Measurements from ENCODE around the gene RBM33. TPM values are rescaled to one million over a fixed set of nuclear protein-coding genes. Genes with fewer than 3 reads are reported as not detected.
A peak's percentile ranks its signal among the peaks of the same experiment; 100 is the strongest.

The RBM33 gene
- polyA plus RNA-seq, 3 donors = 15.0 to 27.7 (median 22.2) TPM

GRCh38 chr7:155646669-155647068 is 2.2 kb downstream of the RBM33 start:
- H3K4me1 ChIP-seq (ENCODE audit: control insufficient read depth in 1 of 2, insufficient read depth in 2 of 2, low read length in 2 of 2) = peaks cover 15 to 25% of the 10 kb centered on the region in 2 donors
- intact Hi-C loops (cut with micrococcal nuclease) = loop anchor here (5.0 to 10.0 kb wide), 2 partner anchors 52 to 349 kb away; partner anchors contain the start of gene INSIG1 (in 1 of the 2)

GRCh38 chr7:155647302-155647701 is 2.8 kb downstream of the RBM33 start:
- H3K27ac ChIP-seq (ENCODE audit: low read depth in 1 of 2, low read length in 2 of 2) = no peak overlapping the region
- WGBS (ENCODE audit: insufficient coverage) = 100% methylated on average over 2 of the region's 5 CpGs
- H3K4me2 ChIP-seq (replicated peaks; ENCODE audit: extremely low read depth, low read length, poor library complexity, severe bottlenecking) = no peak overlapping the region
- peaks cover 11 to 22% of the 10 kb centered on the region in 2 donors for H3K36me3 ChIP-seq (replicated peaks in 1 of 2; ENCODE audit: control insufficient read depth in 1 of 2, insufficient read depth in 2 of 2, low read length in 2 of 2)
- Mint-ChIP-seq H3K36me3 (peaks cover 30 to 38% of the 10 kb centered on the region in 2 donors), H3K4me1 (peaks cover 42% of the 10 kb centered on the region), H3K4me3 (no peak overlapping the region), H3K27me3 (ENCODE audit: low read depth in 3 of 3) (no peaks in the 10 kb centered on the region), H3K27ac (peak overlapping the region in 1 of 7 donors; percentile 66), H3K9me3 (peaks cover 3 to 17% (median 9%) of the 10 kb centered on the region in 7 donors)
- H4K20me1 ChIP-seq (ENCODE audit: insufficient read depth, low read length) = peaks cover 54% of the 10 kb centered on the region
- peaks cover 0 to 13% of the 10 kb centered on the region in 2 donors for H3K9me3 ChIP-seq (replicated peaks in 1 of 2; ENCODE audit: control insufficient read depth in 1 of 2, insufficient read depth in 1 of 2, low read length in 2 of 2)
- no peak for TF ChIP-seq CTCF (IDR thresholded peaks at IDR 0.05)
- H3K4me1 ChIP-seq (ENCODE audit: control insufficient read depth in 1 of 2, insufficient read depth in 2 of 2, low read length in 2 of 2) = peaks cover 15 to 25% of the 10 kb centered on the region in 2 donors
- intact Hi-C loops (cut with micrococcal nuclease) = loop anchor here (5.0 to 10.0 kb wide), 2 partner anchors 53 to 350 kb away; partner anchors contain the start of gene INSIG1 (in 1 of the 2)
- H3K9ac ChIP-seq (ENCODE audit: insufficient read depth, low read length, poor library complexity, severe bottlenecking) = no peak overlapping the region
- peaks cover 91% of the 10 kb centered on the region for H3K79me2 ChIP-seq (ENCODE audit: insufficient read depth, low read length)
- no peak for DNase-seq
- no peak overlapping the region for H3K4me3 ChIP-seq (replicated peaks in 1 of 3; ENCODE audit: low read depth in 2 of 3, low read length in 3 of 3)
- H2AFZ ChIP-seq (ENCODE audit: insufficient read depth, low read depth, low read length, poor library complexity, severe bottlenecking) = no peak overlapping the region
- H3K27me3 ChIP-seq (ENCODE audit: control insufficient read depth in 2 of 2, insufficient read depth in 2 of 2, low read length in 2 of 2) = no peaks in the 10 kb centered on the region

More at GRCh38 chr7:155646669-155647068, 2.2 kb downstream of the RBM33 start:
- Mint-ChIP-seq H3K27me3 (ENCODE audit: low read depth in 3 of 3) (no peaks in the 10 kb centered on the region), H3K9me3 (peaks cover 3 to 17% (median 9%) of the 10 kb centered on the region in 7 donors), H3K27ac (peak overlapping the region in 3 of 7 donors; percentile 10 to 78 (median 37)), H3K4me3 (peak overlapping the region in 1 of 2 donors; percentile 3), H3K4me1 (peaks cover 38% of the 10 kb centered on the region), H3K36me3 (peaks cover 35 to 44% of the 10 kb centered on the region in 2 donors)
- WGBS (ENCODE audit: insufficient coverage) = 100% methylated on average over 2 of the region's 7 CpGs
- Histone ChIP-seq H2AFZ (ENCODE audit: insufficient read depth, low read depth, low read length, poor library complexity, severe bottlenecking) (no peak overlapping the region), H4K20me1 (ENCODE audit: insufficient read depth, low read length) (peaks cover 48% of the 10 kb centered on the region), H3K9ac (ENCODE audit: insufficient read depth, low read length, poor library complexity, severe bottlenecking) (no peak overlapping the region), H3K4me2 (replicated peaks; ENCODE audit: extremely low read depth, low read length, poor library complexity, severe bottlenecking) (peak overlapping the region; percentile 97), H3K4me3 (replicated peaks in 1 of 3; ENCODE audit: low read depth in 2 of 3, low read length in 3 of 3) (no peak overlapping the region), H3K36me3 (replicated peaks in 1 of 2; ENCODE audit: control insufficient read depth in 1 of 2, insufficient read depth in 2 of 2, low read length in 2 of 2) (peaks cover 15 to 27% of the 10 kb centered on the region in 2 donors), H3K27me3 (ENCODE audit: control insufficient read depth in 2 of 2, insufficient read depth in 2 of 2, low read length in 2 of 2) (no peaks in the 10 kb centered on the region), H3K9me3 (replicated peaks in 1 of 2; ENCODE audit: control insufficient read depth in 1 of 2, insufficient read depth in 1 of 2, low read length in 2 of 2) (peaks cover 0 to 13% of the 10 kb centered on the region in 2 donors), H3K79me2 (ENCODE audit: insufficient read depth, low read length) (peaks cover 84% of the 10 kb centered on the region), H3K27ac (ENCODE audit: low read depth in 1 of 2, low read length in 2 of 2) (peak overlapping the region in 1 of 2 donors; percentile 36)
- no peak for DNase-seq
- TF ChIP-seq CTCF (IDR thresholded peaks at IDR 0.05) = no peak
